ENCODE measurements around the gene MYLIP. TPM values are rescaled to one million over a fixed set of nuclear protein-coding genes. Genes with fewer than 3 reads are reported as not detected.

MYLIP gene
- total RNA-seq, 1 experiment from 2014 or later: 50.0 TPM

GRCh38 chr6:16190214-16190613 is 61.3 kb downstream of the MYLIP start:
- DNase-seq (ENCODE audit: low spot score): no peak
- Mint-ChIP-seq H3K27me3 (ENCODE audit: low read depth) (no peaks in the 10 kb centered on the region), H3K9me3 (no peaks in the 10 kb centered on the region), H3K36me3 (no peaks in the 10 kb centered on the region), H3K4me1 (no peaks in the 10 kb centered on the region), H3K27ac (no peak overlapping the region), H3K4me3 (no peak overlapping the region)
- TF ChIP-seq IRF1 (CRISPR knock-in tag; IDR thresholded peaks at IDR 0.05) (no peak), NR1H2 (CRISPR knock-in tag; IDR thresholded peaks at IDR 0.05) (no peak), E2F4 (CRISPR knock-in tag; IDR thresholded peaks at IDR 0.05; ENCODE audit: borderline replicate concordance, low read depth) (no peak), FOXJ3 (CRISPR knock-in tag; IDR thresholded peaks at IDR 0.05; ENCODE audit: borderline replicate concordance) (no peak), ZNF138 (CRISPR knock-in tag; conservative IDR thresholded peaks at IDR 0.05) (no peak), ZNF416 (CRISPR knock-in tag; IDR thresholded peaks at IDR 0.05) (no peak), EMX1 (CRISPR knock-in tag; IDR thresholded peaks at IDR 0.05) (no peak), ELF4 (CRISPR knock-in tag; IDR thresholded peaks at IDR 0.05; ENCODE audit: low read depth) (no peak), FOXP4 (CRISPR knock-in tag; IDR thresholded peaks at IDR 0.05) (no peak), CBFB (CRISPR knock-in tag; IDR thresholded peaks at IDR 0.05; ENCODE audit: low read depth) (no peak), NR2C2 (CRISPR knock-in tag; IDR thresholded peaks at IDR 0.05) (no peak), RORB (CRISPR knock-in tag; IDR thresholded peaks at IDR 0.05) (no peak)
- ChIA-PET CTCF (interaction anchor here (0.6 to 0.8 kb wide), 2 partner anchors 16 to 515 kb away, joined by 3 read pairs; no protein-coding TSS in a partner anchor), POLR2A (no interaction called here)
- ATAC-seq: no peak

- peaks cover 14% of the 10 kb centered on the region for H3K4me1 Mint-ChIP-seq
- ATAC-seq (no peak), DNase-seq (ENCODE audit: low spot score) (no peak)
- no peak for TF ChIP-seq TCF7 (CRISPR knock-in tag; IDR thresholded peaks at IDR 0.05; ENCODE audit: low read depth)
- TF ChIP-seq CTCF (IDR thresholded peaks at IDR 0.05): no peak
- TF ChIP-seq E2F5 (CRISPR knock-in tag; IDR thresholded peaks at IDR 0.05): no peak
- TF ChIP-seq ERG (CRISPR knock-in tag; IDR thresholded peaks at IDR 0.05): no peak
- no peak overlapping the region for H3K4me3 Mint-ChIP-seq
- H3K36me3 Mint-ChIP-seq: no peaks in the 10 kb centered on the region
- H3K27me3 Mint-ChIP-seq (ENCODE audit: low read depth): no peaks in the 10 kb centered on the region
- ChIA-PET CTCF (interaction anchor here (1.8 to 4.8 kb wide), 2 partner anchors 13 to 16 kb away, joined by 4 to 25 read pairs; no protein-coding TSS in a partner anchor), POLR2A (no interaction called here)
- H3K9me3 Mint-ChIP-seq: peaks cover 3% of the 10 kb centered on the region; the same call in 1 of the 2 replicates
- H3K27ac Mint-ChIP-seq: no peak overlapping the region
Measured at GRCh38 chr6:16196260-16196983, 67.5 kb downstream of the MYLIP start.
